Uterus (tissue), 2 donors: ENCODE data around the gene PSEN1.

ENCODE experiments used
- CTCF ChIP-seq, 4 experiments: fragments of 200-600 bp in 2 of 4; fragments of 450-650 bp in 2 of 4; sonication (generic) in 2 of 4; IDR thresholded peaks; one replicate each; pipeline ENCODE4 v1.5.1; 2016 to 2019; ENCODE audit warnings: antibody characterized with exemption in 4 of 4, mild to moderate bottlenecking in 2 of 4, moderate library complexity in 1 of 4
- POLR2A ChIP-seq, 2 donors: fragments of 450-650 bp; IDR thresholded peaks; one replicate each; pipeline ENCODE4 v1.6.1; 2016; ENCODE audit warnings: antibody characterized with exemption in 2 of 2, mild to moderate bottlenecking in 1 of 2, moderate library complexity in 1 of 2

DNA sequence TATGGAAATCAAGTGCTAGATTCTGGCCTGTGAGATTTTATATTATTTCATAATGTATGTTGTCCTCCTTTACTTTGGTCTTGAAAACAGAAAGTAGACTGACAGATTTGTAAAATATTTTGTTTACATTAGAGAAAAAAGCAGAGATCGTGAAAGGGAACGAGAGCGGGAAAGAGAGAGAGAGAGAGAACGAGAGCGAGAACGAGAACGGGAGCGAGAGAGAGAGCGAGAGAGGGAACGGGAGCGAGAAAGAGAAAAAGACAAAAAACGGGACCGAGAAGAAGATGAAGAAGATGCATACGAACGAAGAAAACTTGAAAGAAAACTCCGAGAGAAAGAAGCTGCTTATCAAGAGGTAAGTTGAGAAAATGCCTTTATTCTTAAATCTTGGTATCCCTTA lies 30.6 kb upstream of the PSEN1 start:
- TF ChIP-seq CTCF (IDR thresholded peaks at IDR 0.05) (no peak), POLR2A (IDR thresholded peaks at IDR 0.05) (no peak)
